ENCODE results near the gene CRYL1. TPM values are rescaled to one million over a fixed set of nuclear protein-coding genes. Genes with fewer than 3 reads are reported as not detected.

CRYL1 gene
- total RNA-seq, 2 experiments from 2014 or later: 7.2 to 7.3 TPM

GRCh38 chr13:20391597-20392452, 133.8 kb downstream of the CRYL1 start:
- CTCF ChIA-PET: no interaction called here
- POLR2A ChIA-PET: no interaction called here

GRCh38 chr13:20390526-20391175, 135.0 kb downstream of the CRYL1 start:
- POLR2A ChIA-PET: no interaction called here
- CTCF ChIA-PET: no interaction called here

GRCh38 chr13:20389696-20390525, 135.7 kb downstream of the CRYL1 start:
- ChIA-PET CTCF (no interaction called here), POLR2A (no interaction called here)

- ChIA-PET CTCF (no interaction called here), POLR2A (no interaction called here)
Measured at GRCh38 chr13:20388184-20388583, 137.5 kb downstream of the CRYL1 start.

- POLR2A ChIA-PET: no interaction called here
- CTCF ChIA-PET: no interaction called here
Measured at GRCh38 chr13:20387441-20387971, 138.2 kb downstream of the CRYL1 start.

GRCh38 chr13:20387006-20387405, 138.7 kb downstream of the CRYL1 start:
- ChIA-PET POLR2A (no interaction called here), CTCF (no interaction called here)

GRCh38 chr13:20383058-20383457, 142.6 kb downstream of the CRYL1 start:
- ChIA-PET POLR2A (no interaction called here), CTCF (no interaction called here)

- ChIA-PET CTCF (no interaction called here), POLR2A (no interaction called here)
Measured at GRCh38 chr13:20381401-20381800, 144.3 kb downstream of the CRYL1 start.

GRCh38 chr13:20378721-20379120, 146.9 kb downstream of the CRYL1 start:
- ChIA-PET POLR2A (no interaction called here), CTCF (no interaction called here)

GRCh38 chr13:20377720-20378119, 147.9 kb downstream of the CRYL1 start:
- ChIA-PET CTCF (no interaction called here), POLR2A (no interaction called here)

- POLR2A ChIA-PET: no interaction called here
- CTCF ChIA-PET: no interaction called here
Measured at GRCh38 chr13:20375871-20376270, 149.8 kb downstream of the CRYL1 start.

GRCh38 chr13:20373861-20374260, 151.8 kb downstream of the CRYL1 start:
- ChIA-PET CTCF (no interaction called here), POLR2A (no interaction called here)

- POLR2A ChIA-PET: no interaction called here
- CTCF ChIA-PET: no interaction called here
Measured at GRCh38 chr13:20371825-20372224, 153.8 kb downstream of the CRYL1 start.

- ChIA-PET POLR2A (interaction anchor here (0.6 kb wide), 1 partner anchor 76 kb away, joined by 3 read pairs; no protein-coding TSS in a partner anchor), CTCF (no interaction called here)
Measured at GRCh38 chr13:20370815-20371421, 154.7 kb downstream of the CRYL1 start.

- ChIA-PET CTCF (no interaction called here), POLR2A (no interaction called here)
Measured at GRCh38 chr13:20369886-20370361, 155.7 kb downstream of the CRYL1 start.

GRCh38 chr13:20366056-20366455, 159.6 kb downstream of the CRYL1 start:
- POLR2A ChIA-PET: no interaction called here
- CTCF ChIA-PET: no interaction called here

- ChIA-PET CTCF (no interaction called here), POLR2A (no interaction called here)
Measured at GRCh38 chr13:20363603-20364002, 162.1 kb downstream of the CRYL1 start.

- CTCF ChIA-PET: no interaction called here
- POLR2A ChIA-PET: no interaction called here
Measured at GRCh38 chr13:20363172-20363571, 162.5 kb downstream of the CRYL1 start.

- CTCF ChIA-PET: no interaction called here
- POLR2A ChIA-PET: no interaction called here
Measured at GRCh38 chr13:20362484-20363041, 163.1 kb downstream of the CRYL1 start.

Measured in activated CD8-positive, alpha-beta memory T cell treated with anti-CD3 and anti-CD28 coated beads for 36 hours (primary cell).